Dermis blood vessel endothelial cell (primary cell): ENCODE data around the gene CSRNP3. TPM values are rescaled to one million over a fixed set of nuclear protein-coding genes. Genes with fewer than 3 reads are reported as not detected.

ENCODE experiments used
- DNase-seq: peaks from one replicate; pipeline ENCODE4 v3.0.0; 2010
- total RNA-seq: library from RNA; depleted of rRNA; stranded (reverse); fragments of >200 nt; gene quantifications from 2 replicates; pipeline ENCODE4 v1.2.3, GENCODE V29; 2014

Gene CSRNP3
- total RNA-seq, 1 donor from 2014 or later = 0.51 TPM

GRCh38 chr2:165471349-165471950, 2.0 kb downstream of the CSRNP3 start:
- DNase-seq = no peak

- no peak for DNase-seq
Measured at GRCh38 chr2:165472922-165473321, 3.4 kb downstream of the CSRNP3 start.

- no peak for DNase-seq
Measured at GRCh38 chr2:165474619-165475276, 5.2 kb downstream of the CSRNP3 start.

GRCh38 chr2:165475277-165476004, 5.9 kb downstream of the CSRNP3 start:
- no peak for DNase-seq

- DNase-seq = no peak
Measured at GRCh38 chr2:165479856-165480255, 10.4 kb downstream of the CSRNP3 start.

GRCh38 chr2:165494573-165494972, 25.1 kb downstream of the CSRNP3 start:
- DNase-seq = no peak

- DNase-seq = no peak
Measured at GRCh38 chr2:165497659-165498317, 28.3 kb downstream of the CSRNP3 start.

- DNase-seq = no peak
Measured at GRCh38 chr2:165499131-165499530, 29.6 kb downstream of the CSRNP3 start.

- no peak for DNase-seq
Measured at GRCh38 chr2:165500001-165500400, 30.5 kb downstream of the CSRNP3 start.

GRCh38 chr2:165500816-165501215, 31.3 kb downstream of the CSRNP3 start:
- DNase-seq = no peak

GRCh38 chr2:165505514-165505913, 36.0 kb downstream of the CSRNP3 start:
- DNase-seq = no peak

GRCh38 chr2:165508927-165509326, 39.4 kb downstream of the CSRNP3 start:
- no peak for DNase-seq

- no peak for DNase-seq
Measured at GRCh38 chr2:165513479-165513878, 44.0 kb downstream of the CSRNP3 start.

GRCh38 chr2:165518611-165519010, 49.1 kb downstream of the CSRNP3 start:
- no peak for DNase-seq

GRCh38 chr2:165522719-165523118, 53.2 kb downstream of the CSRNP3 start:
- no peak for DNase-seq

GRCh38 chr2:165524720-165525119, 55.2 kb downstream of the CSRNP3 start:
- no peak for DNase-seq

GRCh38 chr2:165528691-165529090, 59.2 kb downstream of the CSRNP3 start:
- DNase-seq = no peak

- DNase-seq = no peak
Measured at GRCh38 chr2:165529130-165529529, 59.6 kb downstream of the CSRNP3 start.

- no peak for DNase-seq
Measured at GRCh38 chr2:165533331-165533730, 63.8 kb downstream of the CSRNP3 start.

- DNase-seq = no peak
Measured at GRCh38 chr2:165535471-165535870, 66.0 kb downstream of the CSRNP3 start.

GRCh38 chr2:165536851-165537499, 67.5 kb downstream of the CSRNP3 start:
- DNase-seq = no peak

GRCh38 chr2:165539985-165540384, 70.5 kb downstream of the CSRNP3 start:
- DNase-seq = no peak

- no peak for DNase-seq
Measured at GRCh38 chr2:165544897-165545296, 75.4 kb downstream of the CSRNP3 start.
